ENCODE measurements around the gene PUS1.

PUS1 gene

GRCh38 chr12:131917139-131917710, 11.9 kb upstream of the PUS1 start:
- DNase-seq: peak; percentile 14 to 40

- no peak for DNase-seq
These were observed 11.3 kb upstream of the PUS1 start for GRCh38 chr12:131917711-131918306.

GRCh38 chr12:131918311-131919050, 10.6 kb upstream of the PUS1 start:
- no peak for DNase-seq

- no peak for DNase-seq
These were observed 10.1 kb upstream of the PUS1 start for GRCh38 chr12:131919051-131919347.

DNA sequence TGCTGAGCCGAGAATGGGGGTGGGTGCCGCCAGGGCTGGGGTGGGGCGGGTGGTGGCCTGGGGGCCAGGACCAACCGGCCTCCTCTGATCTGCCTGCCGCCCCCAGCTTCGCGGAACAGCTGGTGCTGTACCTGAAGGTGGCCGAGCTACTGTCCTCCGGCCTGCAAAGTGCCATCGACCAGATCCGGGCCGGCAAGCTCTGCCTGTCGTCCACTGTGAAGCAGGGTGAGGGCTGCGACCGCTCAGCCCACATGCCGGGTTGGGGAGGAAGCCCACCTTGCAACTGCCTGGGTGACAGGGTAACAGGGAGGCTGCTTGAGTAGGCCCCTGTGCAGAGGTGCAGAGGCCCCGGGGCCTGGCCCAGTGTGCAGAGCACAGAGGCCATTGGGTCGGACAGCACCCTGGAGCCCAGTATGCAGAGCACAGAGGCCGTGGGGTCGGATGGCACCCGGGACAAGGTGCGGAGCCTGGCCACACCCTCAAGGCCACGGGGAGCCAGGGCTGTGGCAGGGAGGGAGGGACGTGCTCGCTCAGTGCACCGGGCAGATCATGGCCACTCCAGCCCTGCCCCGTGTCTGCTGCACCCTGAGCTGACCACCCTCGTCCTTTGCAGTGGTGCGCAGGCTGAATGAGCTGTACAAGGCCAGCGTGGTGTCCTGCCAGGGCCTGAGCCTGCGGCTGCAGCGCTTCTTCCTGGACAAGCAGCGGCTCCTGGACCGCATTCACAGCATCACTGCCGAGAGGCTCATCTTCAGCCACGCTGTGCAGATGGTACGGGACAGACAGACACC, 9.5 kb upstream of the PUS1 start:
- DNase-seq: no peak

- no peak for DNase-seq
These were observed 8.9 kb upstream of the PUS1 start for GRCh38 chr12:131920157-131920508.

- no peak for DNase-seq
These were observed 7.9 kb upstream of the PUS1 start for GRCh38 chr12:131920902-131921840.

DNA sequence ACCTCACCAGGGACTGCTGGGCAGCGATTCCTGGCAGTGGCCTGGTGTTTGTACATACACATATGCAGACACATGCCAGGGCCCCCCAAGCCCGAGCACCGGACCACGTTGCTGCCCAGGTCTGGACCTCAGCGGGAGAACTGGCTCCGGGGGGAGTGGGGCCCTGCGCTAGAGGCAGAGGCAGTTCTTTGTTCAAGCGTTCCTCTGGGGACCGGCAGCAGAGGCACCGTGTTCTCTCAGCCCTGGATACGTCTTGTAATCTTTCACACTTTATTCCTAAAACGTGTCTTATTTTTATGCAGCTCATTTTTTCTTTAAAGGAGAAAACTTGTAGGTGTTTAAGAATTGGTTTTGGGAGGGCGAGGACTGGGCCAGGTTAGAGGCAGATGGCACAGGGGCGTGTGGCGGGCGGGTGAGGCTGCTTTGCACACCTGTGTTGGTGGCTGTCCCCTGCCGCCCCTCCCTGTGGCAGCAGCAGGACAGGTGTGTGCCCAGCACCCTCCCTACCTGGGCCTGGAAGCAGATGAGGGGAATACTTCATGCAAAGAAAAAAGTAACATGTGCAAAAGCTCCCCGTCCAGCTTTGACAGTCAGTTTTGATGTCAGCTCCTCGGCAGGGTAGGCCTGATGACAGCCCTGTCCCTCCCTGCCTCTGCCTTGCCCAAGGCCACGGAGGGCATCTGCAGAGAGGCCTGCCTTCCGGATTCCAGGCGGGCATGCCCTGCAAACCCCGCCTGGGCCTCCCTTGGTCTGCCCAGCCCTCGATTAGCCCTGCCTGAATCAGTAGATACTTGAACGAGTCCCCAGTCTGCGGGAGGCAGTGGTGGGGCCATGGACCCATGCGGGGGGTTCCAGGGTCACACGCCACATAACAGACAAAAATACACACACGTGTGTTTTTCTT, 7.0 kb upstream of the PUS1 start:
- DNase-seq: no peak

DNA sequence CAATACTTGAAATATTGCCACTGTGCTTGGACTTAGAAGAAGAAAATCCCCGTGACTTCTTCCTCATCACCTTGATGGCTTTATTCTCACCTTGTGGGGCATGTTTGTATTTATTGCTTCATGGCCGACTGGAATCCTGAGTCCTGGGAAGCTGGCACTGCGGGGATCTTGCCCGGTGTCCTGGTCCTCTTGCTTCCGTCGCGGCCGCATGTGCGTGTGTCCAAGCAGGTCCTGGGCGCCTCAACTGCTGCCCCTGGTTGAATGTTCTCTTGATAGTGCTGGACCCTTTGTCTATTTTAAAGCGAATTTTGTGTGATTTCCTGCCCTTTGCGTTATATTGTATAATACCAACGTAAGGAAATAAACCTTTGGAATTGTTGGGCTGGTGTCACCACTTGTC, 6.3 kb upstream of the PUS1 start:
- no peak for DNase-seq

GRCh38 chr12:131923260-131923659, 5.8 kb upstream of the PUS1 start:
- no peak for DNase-seq

- DNase-seq: no peak
These were observed 1.7 kb upstream of the PUS1 start for GRCh38 chr12:131927110-131928079.

GRCh38 chr12:131928080-131928710, 881 bp upstream of the PUS1 start:
- no peak for DNase-seq

GRCh38 chr12:131929581-131930456, 743 bp downstream of the PUS1 start:
- peak; percentile 30 to 32 for DNase-seq

DNA sequence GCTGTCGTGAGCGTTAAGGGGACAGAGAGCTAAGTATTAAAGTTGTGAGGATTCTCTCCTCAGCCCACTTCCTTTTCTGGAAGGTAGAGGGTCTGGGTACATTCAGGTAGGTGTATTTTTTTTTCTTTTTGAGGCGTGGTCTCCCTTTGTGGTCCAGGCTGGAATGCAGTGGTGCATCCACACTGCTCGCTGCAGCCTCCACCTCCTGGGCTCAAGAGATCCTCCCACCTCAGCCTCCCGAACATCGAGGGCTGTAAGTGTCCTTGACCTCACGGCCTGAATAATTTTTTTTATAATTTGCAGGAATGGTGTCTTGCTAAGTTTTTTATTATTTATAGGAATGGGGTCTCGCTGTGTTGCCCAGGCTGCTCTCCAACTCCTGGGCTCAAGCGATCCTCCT, 1.4 kb downstream of the PUS1 start:
- no peak for DNase-seq

DNA sequence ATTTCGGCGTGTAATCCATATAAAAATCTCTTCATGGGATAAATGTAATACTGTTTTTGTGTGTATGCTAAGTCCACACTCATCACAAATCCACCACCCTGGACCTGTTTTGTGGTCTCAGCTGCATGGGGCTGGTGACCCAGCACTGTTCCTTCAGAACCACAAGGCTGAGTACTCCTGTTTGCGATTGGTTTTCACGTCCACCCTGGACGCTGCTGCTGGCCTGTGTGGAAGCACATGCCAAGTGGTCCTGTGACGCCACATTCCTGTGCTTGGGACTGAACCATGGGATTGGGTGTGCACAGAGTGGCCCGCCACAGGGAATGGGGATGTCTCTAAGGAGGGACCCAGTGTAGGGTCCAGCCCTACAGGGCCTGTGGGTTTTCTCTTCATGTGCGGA, 4.3 kb downstream of the PUS1 start:
- DNase-seq: no peak

DNA sequence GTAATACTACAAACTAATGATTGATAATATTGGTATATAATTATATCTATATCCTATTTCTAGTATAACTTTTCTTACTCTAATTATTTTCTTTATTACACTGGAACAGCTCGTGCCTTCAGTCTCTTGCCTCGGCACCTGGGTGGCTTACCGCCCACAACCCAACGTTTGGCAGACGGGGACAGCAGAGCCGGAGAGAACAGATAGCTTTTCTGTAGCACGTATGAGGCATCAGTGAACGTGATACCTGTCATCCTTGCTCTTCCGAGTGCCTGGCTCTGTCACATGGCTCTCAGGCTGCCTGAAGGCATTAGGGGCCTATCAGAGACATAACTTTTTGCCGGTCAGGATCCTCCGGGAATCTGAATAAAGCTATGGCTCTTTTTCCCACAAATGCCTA, 5.5 kb downstream of the PUS1 start:
- DNase-seq: no peak

DNA sequence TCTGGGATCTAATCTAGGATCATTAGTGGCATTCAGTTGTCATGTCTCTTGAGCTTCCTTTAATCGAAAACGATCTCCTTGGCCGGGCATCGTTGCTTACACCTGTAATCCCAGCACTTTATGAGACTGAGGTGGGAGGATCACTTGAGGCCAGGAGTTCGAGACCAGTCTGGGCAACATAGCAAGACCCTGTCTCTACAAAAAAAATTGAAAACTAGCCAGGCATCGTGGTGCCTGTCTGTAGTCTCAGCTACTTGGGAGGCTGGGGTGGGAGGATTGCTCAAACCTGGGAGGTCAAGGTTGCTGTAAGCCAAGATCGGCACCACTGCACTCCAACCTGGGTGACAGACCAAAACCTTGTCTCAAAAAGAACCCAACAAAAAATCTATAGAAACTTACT, 9.0 kb downstream of the PUS1 start:
- no peak for DNase-seq

GRCh38 chr12:131939007-131939406, 9.9 kb downstream of the PUS1 start:
- DNase-seq: no peak

GRCh38 chr12:131940141-131940547, 11.1 kb downstream of the PUS1 start:
- no peak for DNase-seq
